GM19043 (cell line): ENCODE data around the gene RNF212B.

Source experiments
- ATAC-seq: cut with Tn5 transposase; IDR thresholded peaks from one replicate; pipeline ENCODE4 v1.9.1; 2021; ENCODE audit warnings: low read depth; ENCODE audit not compliant: unreplicated experiment

Gene RNF212B

DNA sequence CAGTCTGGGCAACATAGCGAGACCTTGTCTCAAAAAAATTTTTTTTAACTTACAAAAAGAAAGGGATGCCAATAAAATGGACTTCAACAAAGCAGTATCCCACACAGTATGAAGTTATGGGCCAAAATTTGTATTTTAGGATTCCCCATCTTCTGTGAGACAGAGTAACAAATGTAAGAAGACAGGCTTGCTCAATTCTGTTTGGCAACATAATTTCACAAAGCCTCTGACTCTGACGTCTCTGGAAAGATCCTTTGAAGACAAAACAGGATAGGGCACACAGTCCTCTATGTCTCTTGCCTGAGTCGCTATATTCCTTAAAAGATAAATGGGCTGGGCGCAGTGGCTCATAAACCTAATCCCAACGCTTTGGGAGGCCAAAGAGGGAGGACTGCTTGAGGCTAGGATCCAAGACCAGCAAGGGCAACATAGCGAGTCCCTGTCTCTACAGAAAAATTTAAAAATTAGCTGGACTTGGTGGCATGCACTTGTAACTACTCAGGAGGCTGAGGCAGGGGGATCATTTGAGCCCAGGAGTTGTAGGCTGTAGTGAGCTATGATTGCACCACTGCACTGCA is 49.3 kb downstream of the RNF212B start:
- ATAC-seq, result no peak

DNA sequence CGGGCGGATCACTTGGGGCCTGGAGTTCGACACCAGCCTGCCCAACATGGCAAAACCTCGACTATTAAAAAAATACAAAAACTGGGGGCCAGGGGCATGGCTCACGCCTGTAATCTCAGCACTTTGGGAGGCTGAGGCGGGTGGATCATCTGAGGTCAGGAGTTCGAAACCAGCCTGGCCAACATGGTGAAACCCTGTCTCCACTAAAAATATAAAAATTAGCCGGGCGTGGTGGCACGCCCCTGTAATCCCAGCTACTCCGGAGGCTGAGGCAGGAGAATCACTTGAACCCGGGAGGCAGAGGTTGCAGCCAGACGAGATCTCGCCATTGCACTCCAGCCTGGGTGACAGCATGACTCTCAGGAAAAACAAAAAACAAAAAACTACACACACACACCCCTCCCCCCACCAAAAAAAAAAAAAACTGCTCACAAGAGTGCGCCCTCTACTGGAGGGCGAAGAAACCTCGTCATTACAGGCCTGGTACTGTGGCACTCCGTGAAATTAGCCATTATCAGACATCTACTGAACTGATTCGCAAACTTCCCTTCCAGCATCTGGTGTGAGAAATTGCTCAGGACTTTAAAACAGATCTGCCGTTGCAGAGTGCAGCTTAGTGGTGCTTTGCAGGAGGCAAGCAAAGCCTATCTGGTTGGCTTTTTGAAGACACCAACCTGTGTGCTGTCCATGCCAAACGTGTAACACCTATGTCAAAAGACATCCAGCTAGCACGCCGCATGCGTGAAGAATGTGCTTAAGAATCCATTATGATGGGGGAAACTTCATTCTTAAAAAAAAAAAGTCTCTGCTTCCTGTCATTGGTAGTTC is 57.2 kb downstream of the RNF212B start:
- no peak for ATAC-seq

DNA sequence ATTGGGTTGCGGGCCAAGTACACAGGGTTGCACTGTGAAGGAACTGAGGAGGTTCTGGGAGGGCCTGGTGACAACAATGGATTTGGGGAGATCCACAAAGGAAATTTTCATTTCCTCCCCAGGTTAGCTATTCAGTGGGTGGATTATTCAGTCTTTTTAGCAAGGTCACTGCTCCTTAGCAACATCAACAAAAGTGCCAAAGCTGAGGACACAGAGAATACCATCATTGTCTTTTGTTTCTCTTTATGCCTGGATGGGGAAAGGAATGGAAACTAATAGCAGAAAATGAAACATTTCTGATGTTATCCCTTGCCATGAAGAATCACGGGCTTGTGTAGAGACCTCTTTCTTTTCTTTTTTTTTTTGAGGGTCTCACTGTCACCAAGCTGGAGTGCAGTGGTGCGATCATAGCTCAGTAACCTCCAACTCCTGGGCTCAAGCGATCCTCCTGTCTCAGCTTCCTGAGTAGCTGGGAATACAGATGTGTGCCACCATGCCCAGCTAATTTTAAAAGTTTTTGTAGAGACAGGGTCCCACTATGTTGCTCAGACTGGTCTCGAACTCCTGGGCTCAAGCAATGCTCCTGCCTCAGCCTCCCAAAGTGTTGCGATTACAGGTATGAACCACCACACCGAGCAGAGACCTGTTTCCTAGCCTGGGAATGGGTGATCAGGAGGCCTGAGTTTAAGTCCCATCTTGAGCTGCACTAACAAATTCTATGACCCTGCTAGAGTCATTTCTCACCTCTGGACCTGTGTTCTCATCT is 58.5 kb downstream of the RNF212B start:
- ATAC-seq, result no peak

DNA sequence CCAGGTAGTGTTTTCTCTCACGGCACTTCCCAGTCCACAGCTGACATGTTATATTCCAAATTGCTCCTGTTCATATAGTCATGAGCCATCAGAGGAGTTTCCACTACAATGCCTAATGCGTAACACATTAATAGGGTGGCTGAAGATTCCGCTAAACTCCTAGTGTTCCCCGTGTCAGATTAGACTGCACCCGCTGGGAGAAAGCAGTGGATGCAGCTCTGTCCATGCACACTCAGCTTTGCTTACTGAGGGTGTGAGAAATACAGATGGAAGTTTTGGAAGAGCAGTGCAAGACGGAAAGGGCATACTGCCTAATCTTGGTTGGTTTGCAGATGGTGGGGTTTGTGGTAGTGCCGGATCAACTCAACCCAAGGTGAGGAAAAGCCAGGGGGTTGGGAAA is 59.4 kb downstream of the RNF212B start:
- no peak for ATAC-seq

DNA sequence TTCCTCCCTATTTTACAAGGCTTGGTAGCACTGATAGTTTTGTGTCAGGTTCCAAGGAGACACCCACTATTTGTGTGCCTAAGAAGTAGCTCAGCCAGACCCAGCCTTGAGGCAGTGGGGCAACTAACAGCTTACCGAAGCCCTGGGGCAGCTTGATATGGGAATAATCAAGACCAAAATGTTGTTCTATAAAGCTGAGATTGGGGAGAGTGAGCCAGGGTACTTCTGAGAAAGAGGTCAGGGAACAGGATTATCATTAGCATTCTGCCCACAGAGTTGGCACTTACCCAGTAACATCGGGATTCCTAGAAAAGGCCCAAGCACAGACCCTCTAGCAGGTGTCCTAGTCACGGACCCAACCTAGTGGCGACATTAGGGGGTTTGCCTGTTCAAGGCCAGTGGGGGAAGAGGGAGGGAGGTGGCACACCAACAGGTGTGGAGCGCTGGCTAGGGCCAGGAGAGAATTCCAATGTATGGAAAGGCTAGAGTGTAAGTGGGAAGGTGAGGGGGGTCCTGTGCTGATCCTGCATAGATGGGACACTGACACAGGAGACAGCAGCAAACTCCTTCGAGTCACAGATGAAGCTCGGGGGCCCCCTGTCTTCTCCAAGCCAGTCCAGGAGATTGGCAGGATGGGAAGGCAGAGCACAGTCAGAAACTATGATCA is 60.0 kb downstream of the RNF212B start:
- ATAC-seq, result no peak

DNA sequence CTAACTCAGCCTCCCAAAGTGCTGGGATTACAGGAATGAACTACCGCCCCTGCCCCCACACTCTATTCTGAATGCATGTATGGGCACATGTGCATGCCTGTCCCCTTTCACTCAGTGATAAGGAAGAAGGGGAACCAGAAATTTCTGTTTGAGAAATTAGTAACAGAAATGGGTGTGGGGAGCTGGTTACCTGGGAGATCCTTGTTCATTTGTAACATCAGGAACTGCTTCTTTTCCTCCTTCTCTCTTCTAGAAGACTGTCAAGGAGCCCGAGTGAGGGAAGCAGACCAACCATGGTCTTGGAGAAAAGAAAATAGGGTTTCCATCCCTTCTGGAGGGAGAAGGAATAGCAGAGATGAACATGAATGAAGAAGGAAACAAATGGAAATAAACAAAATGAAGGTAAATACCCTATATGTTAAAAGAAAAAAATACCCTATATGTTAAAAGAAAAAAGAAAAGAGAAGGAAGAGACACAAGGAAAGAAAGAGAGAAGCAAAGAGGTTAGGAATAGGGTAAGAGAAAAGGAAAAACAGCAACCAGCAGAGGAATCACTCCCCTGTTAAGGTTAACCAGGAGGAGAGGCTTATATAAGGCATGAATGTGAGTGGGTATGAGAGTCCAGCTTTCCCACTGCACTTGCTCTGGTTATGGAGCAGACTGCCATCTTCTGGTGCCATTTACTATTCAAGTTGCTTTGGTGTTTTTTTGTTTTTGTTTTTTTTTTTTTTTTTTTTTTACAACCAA is 61.6 kb downstream of the RNF212B start:
- no peak for ATAC-seq

DNA sequence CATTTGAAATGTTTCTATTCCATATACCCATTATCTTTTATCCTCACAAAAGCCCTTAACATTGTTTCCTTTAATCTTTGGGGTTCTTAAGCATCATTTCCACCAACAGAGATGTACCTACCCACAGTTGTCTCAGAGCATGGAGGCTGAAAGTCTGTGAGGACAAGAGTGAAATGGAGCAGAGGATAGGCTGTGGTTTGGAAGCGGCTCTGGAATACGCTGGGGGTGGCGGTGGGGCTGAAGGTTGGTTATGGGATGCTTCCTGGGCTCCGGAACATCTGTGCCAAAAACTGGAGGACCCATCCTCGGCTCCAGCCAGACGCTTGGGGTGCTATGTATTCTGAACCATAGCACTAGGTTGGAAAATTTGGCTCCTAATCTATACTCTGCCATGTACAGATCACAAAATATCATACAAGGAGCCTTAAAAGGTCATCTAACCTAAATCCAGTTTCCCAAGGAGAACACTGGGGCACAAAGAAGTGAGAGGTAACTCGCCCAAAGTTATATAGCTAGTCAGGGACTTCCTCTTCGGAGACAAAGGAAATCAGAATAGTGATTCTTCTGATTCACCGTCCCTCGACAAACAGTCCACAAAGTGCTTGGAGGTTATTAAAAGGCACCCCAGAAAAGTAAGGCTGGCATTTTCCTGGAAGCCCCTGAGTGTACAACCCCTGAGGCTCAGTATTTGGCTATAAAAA is 62.4 kb downstream of the RNF212B start:
- ATAC-seq, result no peak

DNA sequence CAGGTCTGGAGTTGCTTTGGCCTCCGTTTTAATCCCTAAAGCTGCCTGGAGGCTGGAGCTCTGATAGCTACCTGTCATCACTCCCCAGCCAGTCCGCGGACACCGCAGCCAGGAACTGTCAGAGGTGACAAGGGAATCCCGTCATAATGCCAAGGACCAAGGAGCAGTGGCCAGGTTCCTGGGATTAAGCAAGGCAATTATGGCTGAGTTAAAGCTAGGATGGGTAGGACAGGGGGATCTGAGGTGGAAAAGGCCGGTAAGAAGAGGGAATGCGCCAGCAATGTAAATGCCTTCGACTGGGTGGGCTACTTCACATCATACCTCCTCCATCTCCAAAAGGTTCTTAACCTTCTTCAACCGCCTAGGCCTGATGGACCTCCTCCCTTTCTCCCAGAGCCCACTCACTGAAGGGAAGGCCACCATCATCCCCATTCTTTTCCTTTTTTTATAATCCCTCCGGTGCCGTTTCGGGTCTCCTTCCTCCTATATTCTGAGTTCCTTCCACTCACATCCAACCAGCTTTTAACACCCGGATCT is 63.0 kb downstream of the RNF212B start:
- ATAC-seq, result no peak

DNA sequence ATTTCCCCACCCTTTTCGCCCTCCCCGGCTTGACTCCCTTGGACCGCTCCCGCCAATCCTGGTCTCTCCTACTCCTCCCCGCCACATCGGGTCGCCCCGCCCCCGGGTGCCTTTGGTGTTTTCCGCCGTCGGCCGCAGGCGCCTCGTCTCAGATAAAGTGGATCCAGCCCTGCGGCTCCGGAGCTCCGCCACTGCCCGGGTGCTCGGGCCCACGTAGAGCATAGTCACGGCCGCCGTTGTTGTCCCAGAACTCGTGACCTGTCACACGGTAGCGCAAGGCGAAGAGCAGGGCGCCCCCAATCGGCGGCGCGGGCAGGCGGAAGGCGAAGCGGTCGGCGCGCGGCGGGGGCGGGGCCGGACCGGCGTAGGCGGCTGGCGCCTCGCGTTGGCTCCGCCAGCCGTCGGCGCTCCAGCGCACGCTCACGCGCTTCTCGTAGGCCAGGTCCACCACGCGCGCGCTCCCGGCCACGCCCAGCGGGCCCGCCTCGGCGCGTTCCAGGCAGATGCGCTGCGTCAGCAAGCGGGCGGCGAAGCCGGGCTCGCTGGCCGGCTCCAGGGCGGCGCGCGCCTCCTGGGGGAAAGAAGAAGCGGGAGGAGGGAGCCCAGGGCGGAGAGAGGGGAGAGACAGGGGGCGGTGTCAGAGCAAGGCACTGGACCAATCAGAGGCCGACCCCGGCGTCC is 63.7 kb downstream of the RNF212B start:
- peak; percentile 74 for ATAC-seq

DNA sequence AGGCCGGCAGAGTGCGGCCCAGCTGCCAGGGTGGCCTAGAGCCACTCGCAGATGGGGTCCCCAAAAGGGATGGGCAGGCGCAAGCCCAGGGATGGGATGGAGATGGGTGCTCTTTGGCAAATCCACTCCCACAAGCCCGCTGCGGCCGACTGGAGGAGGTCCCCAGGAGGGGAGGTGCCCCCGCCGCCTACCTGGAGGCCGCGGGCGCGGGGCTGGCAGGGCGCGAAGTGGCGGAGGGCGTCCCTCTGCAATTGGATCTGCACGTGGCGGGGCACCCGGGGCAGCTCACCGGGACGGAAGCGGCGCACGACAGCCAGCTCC is 64.2 kb downstream of the RNF212B start:
- ATAC-seq, result peak; percentile 5

DNA sequence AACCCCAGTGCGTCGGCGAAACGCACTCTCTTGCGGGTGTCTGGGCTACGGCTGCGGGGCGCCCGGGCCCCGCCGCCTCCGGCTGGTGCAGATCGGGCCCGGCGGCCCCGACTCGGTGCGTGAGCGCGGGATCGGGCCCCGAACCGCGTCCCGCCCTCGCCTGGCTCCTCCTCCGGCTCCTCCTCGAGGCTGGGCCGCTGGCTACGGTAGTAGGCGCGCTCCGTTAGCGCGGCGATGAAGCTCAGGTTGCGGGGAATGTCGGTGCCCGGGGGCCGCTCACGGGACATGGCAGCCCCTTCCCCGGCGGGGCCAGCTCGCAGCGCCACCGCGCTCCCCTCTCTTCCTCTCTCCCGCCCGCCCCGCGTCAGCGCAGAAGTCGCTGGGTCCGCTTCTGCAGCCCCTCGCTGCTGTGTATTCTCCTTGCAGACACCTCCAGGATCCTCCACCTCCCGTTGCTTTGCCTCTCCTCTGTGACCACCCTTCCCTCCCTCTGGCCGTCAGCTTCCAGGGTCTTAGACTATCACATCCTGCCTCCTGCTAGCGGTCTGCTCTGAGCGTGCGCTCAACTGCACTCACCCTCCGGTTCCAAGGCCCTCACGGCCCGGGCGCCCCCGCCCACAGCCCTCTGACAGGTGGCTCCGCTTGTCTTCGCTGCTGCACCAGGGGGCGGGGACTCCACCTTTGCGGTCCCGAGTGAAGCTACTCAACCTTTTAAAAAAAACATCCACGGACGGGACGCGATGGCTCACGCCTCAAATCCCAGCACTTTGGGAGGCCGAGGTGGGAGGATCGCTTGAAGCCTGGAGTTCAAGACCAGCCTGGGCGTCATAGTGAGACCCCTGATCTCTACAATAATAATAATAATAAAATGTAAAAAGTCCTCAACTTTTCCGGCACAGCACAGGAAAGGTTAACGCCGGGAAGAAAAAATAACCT is 64.8 kb downstream of the RNF212B start, which contains the start of gene PPP1R3E:
Gene PPP1R3E (minus strand): TSS at position 570 of the 936 bp plus-strand sequence. CDS start 283 bp downstream, at position 287.
- ATAC-seq, result peak; percentile 20

DNA sequence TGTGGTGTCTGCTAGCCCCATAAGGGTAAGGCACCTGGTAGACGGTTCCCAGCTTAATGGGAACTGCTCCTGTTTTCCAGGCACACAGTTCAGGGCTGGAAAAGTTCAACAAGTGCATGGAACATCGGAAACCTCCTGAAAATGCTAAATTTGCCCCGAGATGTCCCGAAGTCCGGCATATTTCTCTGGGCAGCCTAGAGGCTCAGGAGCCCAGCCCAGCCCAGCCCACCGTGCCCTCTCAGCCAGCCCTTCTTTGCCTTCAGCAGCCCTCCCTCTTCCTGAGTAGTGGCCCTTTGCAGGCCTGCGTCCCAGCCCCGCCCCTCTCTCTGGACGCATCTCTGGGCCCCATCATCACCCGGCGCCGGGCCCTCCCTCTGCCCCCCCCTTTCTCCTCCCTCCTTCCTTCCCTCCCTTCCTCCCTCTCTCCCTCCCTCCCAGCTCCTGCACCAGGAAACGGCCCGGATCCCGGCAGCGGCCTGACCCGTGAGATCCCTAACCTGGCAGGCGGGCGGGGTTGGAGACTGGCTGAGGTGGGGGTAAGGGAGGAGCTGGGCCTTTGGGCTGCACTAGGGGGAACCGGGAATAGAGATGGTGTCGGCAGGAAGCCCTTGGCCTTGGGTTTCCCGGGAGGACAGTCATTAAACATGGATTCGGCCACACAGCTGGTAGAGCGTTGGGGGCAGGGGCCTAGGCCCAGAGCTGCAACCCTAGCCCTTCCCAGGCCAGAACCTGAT is 68.8 kb downstream of the RNF212B start, which contains the start of gene BCL2L2:
Gene BCL2L2 (plus strand): TSS at position 422 of the 734 bp plus-strand sequence. CDS start 935 bp downstream, outside the sequence.
- ATAC-seq, result peak; percentile 24

DNA sequence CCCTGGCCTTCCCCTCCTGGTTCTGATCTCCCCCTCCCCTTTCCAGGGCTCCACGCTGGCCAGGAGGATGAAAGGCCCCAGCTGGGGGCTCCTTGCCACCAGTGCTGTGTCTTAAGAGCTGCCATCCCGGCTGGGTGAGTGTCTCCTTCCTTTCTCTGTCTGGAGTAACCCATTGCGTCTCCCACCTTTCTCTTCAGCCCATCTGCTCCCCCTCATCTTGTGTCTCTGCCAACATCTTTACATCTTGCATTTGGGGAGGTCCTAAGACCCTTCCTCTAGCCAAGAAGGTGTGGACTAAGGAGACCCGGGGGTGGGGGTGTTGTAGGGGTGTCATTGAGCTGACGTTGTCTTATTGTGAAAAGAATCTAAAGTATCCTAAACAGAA is 69.4 kb downstream of the RNF212B start:
- ATAC-seq, result no peak

DNA sequence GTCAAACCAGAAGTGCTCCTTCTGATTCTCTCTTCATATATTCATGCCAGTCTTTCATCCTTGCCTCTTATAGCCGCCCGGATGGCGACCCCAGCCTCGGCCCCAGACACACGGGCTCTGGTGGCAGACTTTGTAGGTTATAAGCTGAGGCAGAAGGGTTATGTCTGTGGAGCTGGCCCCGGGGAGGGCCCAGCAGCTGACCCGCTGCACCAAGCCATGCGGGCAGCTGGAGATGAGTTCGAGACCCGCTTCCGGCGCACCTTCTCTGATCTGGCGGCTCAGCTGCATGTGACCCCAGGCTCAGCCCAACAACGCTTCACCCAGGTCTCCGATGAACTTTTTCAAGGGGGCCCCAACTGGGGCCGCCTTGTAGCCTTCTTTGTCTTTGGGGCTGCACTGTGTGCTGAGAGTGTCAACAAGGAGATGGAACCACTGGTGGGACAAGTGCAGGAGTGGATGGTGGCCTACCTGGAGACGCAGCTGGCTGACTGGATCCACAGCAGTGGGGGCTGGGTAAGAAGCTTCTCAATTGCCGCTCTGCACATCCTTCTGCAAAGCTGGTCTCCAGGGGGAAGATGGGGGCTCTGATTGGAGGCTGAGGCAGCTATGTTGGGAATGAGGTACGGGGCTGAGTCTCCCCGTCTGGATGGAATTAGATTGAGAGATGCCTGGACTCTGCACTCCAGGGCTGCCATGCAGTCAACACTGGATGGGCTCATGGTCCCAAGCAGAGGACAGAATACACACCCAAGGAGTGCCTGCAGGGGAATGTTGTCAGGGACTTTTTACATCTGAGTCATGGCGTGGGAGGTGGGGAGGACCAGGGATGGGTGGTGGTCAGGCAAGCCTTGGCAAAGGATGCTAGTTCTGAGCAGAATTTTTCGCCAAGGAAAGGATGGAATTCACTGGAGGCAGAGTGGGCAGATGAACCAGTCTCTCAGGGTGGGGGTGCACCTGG is 70.2 kb downstream of the RNF212B start:
- no peak for ATAC-seq

DNA sequence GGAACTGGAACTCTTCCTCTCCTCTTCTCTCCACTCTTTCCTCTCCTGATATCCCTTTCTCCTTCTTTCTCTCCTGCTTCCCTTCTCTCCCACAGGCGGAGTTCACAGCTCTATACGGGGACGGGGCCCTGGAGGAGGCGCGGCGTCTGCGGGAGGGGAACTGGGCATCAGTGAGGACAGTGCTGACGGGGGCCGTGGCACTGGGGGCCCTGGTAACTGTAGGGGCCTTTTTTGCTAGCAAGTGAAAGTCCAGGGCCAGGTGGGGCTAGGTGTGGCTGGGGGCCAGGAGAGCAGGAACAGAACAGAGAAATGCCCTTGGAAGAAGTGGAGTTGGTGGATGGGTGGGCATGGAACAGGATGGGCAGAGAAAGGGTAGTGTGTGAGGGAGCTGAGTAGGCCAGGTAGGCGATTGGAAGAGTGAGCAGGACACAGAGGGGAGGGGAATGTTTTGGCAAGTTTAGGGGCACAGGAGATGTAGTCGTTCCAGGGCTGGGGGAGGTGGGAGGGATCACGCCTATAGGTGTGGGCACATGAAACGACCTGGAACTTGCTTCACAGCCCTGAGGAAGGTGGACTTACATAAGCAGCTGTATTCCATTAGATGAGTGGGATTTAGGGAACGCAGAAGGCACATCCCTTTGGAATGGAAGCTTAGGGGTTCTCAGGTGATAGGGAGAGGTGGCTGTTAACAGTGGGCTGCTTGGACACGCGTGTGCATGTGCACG is 71.1 kb downstream of the RNF212B start:
- ATAC-seq, result no peak
